ENCODE measurements around the gene DIS3L2. TPM values are rescaled to one million over a fixed set of nuclear protein-coding genes. Genes with fewer than 3 reads are reported as not detected.

The DIS3L2 gene
- total RNA-seq, 1 donor from 2014 or later: 17.0 TPM

- Histone ChIP-seq H3K27me3 (ENCODE audit: low read depth) (no peaks in the 10 kb centered on the region), H3K27ac (replicated peaks) (no peak overlapping the region), H3K4me3 (no peak overlapping the region), H3K36me3 (peaks cover 43% of the 10 kb centered on the region), H3K9me3 (replicated peaks) (peaks cover 48% of the 10 kb centered on the region), H3K4me1 (no peaks in the 10 kb centered on the region)
- intact Hi-C loops (cut with micrococcal nuclease): no loop called here
- no peak for DNase-seq
- TF ChIP-seq CTCF (IDR thresholded peaks at IDR 0.05; ENCODE audit: borderline replicate concordance): no peak
Observed at GRCh38 chr2:232097260-232097659, 135.7 kb downstream of the DIS3L2 start.

GRCh38 chr2:232097758-232098157, 136.2 kb downstream of the DIS3L2 start:
- no peak for TF ChIP-seq CTCF (IDR thresholded peaks at IDR 0.05; ENCODE audit: borderline replicate concordance)
- H3K4me1 ChIP-seq: no peaks in the 10 kb centered on the region
- intact Hi-C loops (cut with micrococcal nuclease): no loop called here
- H3K27ac ChIP-seq (replicated peaks): no peak overlapping the region
- H3K9me3 ChIP-seq (replicated peaks): peaks cover 44% of the 10 kb centered on the region
- H3K36me3 ChIP-seq: peaks cover 41% of the 10 kb centered on the region
- no peaks in the 10 kb centered on the region for H3K27me3 ChIP-seq (ENCODE audit: low read depth)
- no peak for DNase-seq
- no peak overlapping the region for H3K4me3 ChIP-seq

- Histone ChIP-seq H3K27ac (replicated peaks) (no peak overlapping the region), H3K4me3 (no peak overlapping the region), H3K9me3 (replicated peaks) (peaks cover 7% of the 10 kb centered on the region), H3K4me1 (peaks cover 11% of the 10 kb centered on the region), H3K27me3 (ENCODE audit: low read depth) (no peaks in the 10 kb centered on the region), H3K36me3 (peaks cover 7% of the 10 kb centered on the region)
- TF ChIP-seq CTCF (IDR thresholded peaks at IDR 0.05; ENCODE audit: borderline replicate concordance): no peak
- intact Hi-C loops (cut with micrococcal nuclease): no loop called here
- no peak for DNase-seq
Observed at GRCh38 chr2:232102380-232102779, 140.9 kb downstream of the DIS3L2 start.

- no peak for DNase-seq
- intact Hi-C loops (cut with micrococcal nuclease): no loop called here
- Histone ChIP-seq H3K4me1 (peaks cover 11% of the 10 kb centered on the region), H3K36me3 (no peaks in the 10 kb centered on the region), H3K4me3 (no peak overlapping the region), H3K9me3 (replicated peaks) (peaks cover 7% of the 10 kb centered on the region), H3K27ac (replicated peaks) (no peak overlapping the region), H3K27me3 (ENCODE audit: low read depth) (no peaks in the 10 kb centered on the region)
- no peak for TF ChIP-seq CTCF (IDR thresholded peaks at IDR 0.05; ENCODE audit: borderline replicate concordance)
Observed at GRCh38 chr2:232103140-232103737, 141.7 kb downstream of the DIS3L2 start.

- DNase-seq: no peak
- intact Hi-C loops (cut with micrococcal nuclease): no loop called here
Observed at GRCh38 chr2:232104076-232104646, 142.6 kb downstream of the DIS3L2 start.

More at GRCh38 chr2:232104076-232104646, 142.6 kb downstream of the DIS3L2 start:
- H3K4me1 ChIP-seq: peaks cover 11% of the 10 kb centered on the region
- no peak overlapping the region for H3K27ac ChIP-seq (replicated peaks)
- no peak for TF ChIP-seq CTCF (IDR thresholded peaks at IDR 0.05; ENCODE audit: borderline replicate concordance)
- no peaks in the 10 kb centered on the region for H3K36me3 ChIP-seq
- no peak overlapping the region for H3K4me3 ChIP-seq
- no peaks in the 10 kb centered on the region for H3K27me3 ChIP-seq (ENCODE audit: low read depth)
- H3K9me3 ChIP-seq (replicated peaks): peaks cover 7% of the 10 kb centered on the region

All from left ventricle myocardium inferior (tissue), 1 donor.